ENCODE results near the gene PTPRN2. TPM values are rescaled to one million over a fixed set of nuclear protein-coding genes. Genes with fewer than 3 reads are reported as not detected.

Gene PTPRN2
- total and polyA plus RNA-seq, 8 donors, result 4.9 to 136 (median 46.8) TPM

GRCh38 chr7:157824011-157824818 is 763.4 kb downstream of the PTPRN2 start:
- intact Hi-C loops (cut with DNase I; ENCODE audit: low total_unique reads), result no loop called here
- TF ChIP-seq POLR2AphosphoS5 (IDR thresholded peaks at IDR 0.05), result no peak
- no peak for TF ChIP-seq EP300 (IDR thresholded peaks at IDR 0.05)
- no peak for TF ChIP-seq POLR2A (IDR thresholded peaks at IDR 0.05)
- no peak for TF ChIP-seq CTCF (IDR thresholded peaks at IDR 0.05)
- H3K36me3 ChIP-seq, result no peaks in the 10 kb centered on the region
- no peak overlapping the region for H3K27ac ChIP-seq
- no peak overlapping the region for H3K4me3 ChIP-seq
- WGBS, 5 donors, result 81 to 92% (median 88%) methylated on average over 15 to 18 of the region's 18 CpGs
- DNase-seq, result no peak
- peaks cover 0 to 8% (median 0%) of the 10 kb centered on the region in 3 donors for H3K27me3 ChIP-seq
- H3K4me1 ChIP-seq, result no peaks in the 10 kb centered on the region
- no peaks in the 10 kb centered on the region for H3K9me3 ChIP-seq

- intact Hi-C loops (cut with DNase I; ENCODE audit: low total_unique reads), result no loop called here
- no peak for TF ChIP-seq POLR2AphosphoS5 (IDR thresholded peaks at IDR 0.05)
- TF ChIP-seq CTCF (IDR thresholded peaks at IDR 0.05), result no peak
- no peak for TF ChIP-seq EP300 (IDR thresholded peaks at IDR 0.05)
- TF ChIP-seq POLR2A (IDR thresholded peaks at IDR 0.05), result no peak
- WGBS, 5 donors, result 92 to 97% (median 92%) methylated on average over 1 of the region's 1 CpG
Observed at GRCh38 chr7:157822688-157823031, 765.0 kb downstream of the PTPRN2 start.

GRCh38 chr7:157821959-157822687 is 765.5 kb downstream of the PTPRN2 start:
- Histone ChIP-seq H3K4me1 (no peaks in the 10 kb centered on the region), H3K4me3 (no peak overlapping the region), H3K36me3 (no peaks in the 10 kb centered on the region), H3K27me3 (peaks cover 0 to 14% (median 0%) of the 10 kb centered on the region in 3 donors), H3K9me3 (no peaks in the 10 kb centered on the region), H3K27ac (no peak overlapping the region)
- DNase-seq, result no peak
- TF ChIP-seq CTCF (IDR thresholded peaks at IDR 0.05) (no peak), EP300 (IDR thresholded peaks at IDR 0.05) (no peak), POLR2AphosphoS5 (IDR thresholded peaks at IDR 0.05) (no peak), POLR2A (IDR thresholded peaks at IDR 0.05) (no peak)
- intact Hi-C loops (cut with DNase I; ENCODE audit: low total_unique reads), result no loop called here
- 83 to 97% (median 92%) methylated on average over 3 of the region's 3 CpGs for WGBS, 5 donors

More at GRCh38 chr7:157822688-157823031, 765.0 kb downstream of the PTPRN2 start:
- no peak overlapping the region for H3K4me3 ChIP-seq
- no peak for DNase-seq
- H3K27ac ChIP-seq, result no peak overlapping the region
- no peaks in the 10 kb centered on the region for H3K9me3 ChIP-seq
- H3K4me1 ChIP-seq, result no peaks in the 10 kb centered on the region
- no peaks in the 10 kb centered on the region for H3K36me3 ChIP-seq
- H3K27me3 ChIP-seq, result peaks cover 0 to 14% (median 0%) of the 10 kb centered on the region in 3 donors

- no peak for TF ChIP-seq POLR2A (IDR thresholded peaks at IDR 0.05)
- no peak for TF ChIP-seq EP300 (IDR thresholded peaks at IDR 0.05)
- TF ChIP-seq CTCF (IDR thresholded peaks at IDR 0.05), result no peak
- no peak for TF ChIP-seq POLR2AphosphoS5 (IDR thresholded peaks at IDR 0.05)
- no peaks in the 10 kb centered on the region for H3K9me3 ChIP-seq
- no peaks in the 10 kb centered on the region for H3K4me1 ChIP-seq
- H3K4me3 ChIP-seq, result no peak overlapping the region
- peaks cover 0 to 14% (median 0%) of the 10 kb centered on the region in 3 donors for H3K27me3 ChIP-seq
- intact Hi-C loops (cut with DNase I; ENCODE audit: low total_unique reads), result no loop called here
- 73 to 83% (median 79%) methylated on average over 4 of the region's 4 CpGs for WGBS, 5 donors
- DNase-seq, result no peak
- H3K27ac ChIP-seq, result no peak overlapping the region
- no peaks in the 10 kb centered on the region for H3K36me3 ChIP-seq
Observed at GRCh38 chr7:157820796-157821195, 766.8 kb downstream of the PTPRN2 start.
